ENCODE results near the gene SMTNL2. TPM values are rescaled to one million over a fixed set of nuclear protein-coding genes. Genes with fewer than 3 reads are reported as not detected.
"Not testable (repeated sequence)": the region's sequence is repeated elsewhere in the genome, so short reads cannot be mapped to it uniquely, and the experiment has no call there.

Gene SMTNL2
- total RNA-seq, 1 donor from 2014 or later = 2.4 TPM

- DNase-seq (ENCODE audit: low spot score) = no peak
Observed at GRCh38 chr17:4602041-4602440, 17.7 kb downstream of the SMTNL2 start.

GRCh38 chr17:4604111-4604644, 19.8 kb downstream of the SMTNL2 start:
- peak; percentile 55 for DNase-seq (ENCODE audit: low spot score)

GRCh38 chr17:4604736-4605135, 20.4 kb downstream of the SMTNL2 start:
- DNase-seq (ENCODE audit: low spot score) = not testable (repeated sequence)

- no peak for DNase-seq (ENCODE audit: low spot score)
Observed at GRCh38 chr17:4605826-4606225, 21.5 kb downstream of the SMTNL2 start.

GRCh38 chr17:4607261-4607741, 23.0 kb downstream of the SMTNL2 start:
- DNase-seq (ENCODE audit: low spot score) = no peak

GRCh38 chr17:4607773-4608187, 23.5 kb downstream of the SMTNL2 start:
- DNase-seq (ENCODE audit: low spot score) = peak; percentile 71

- DNase-seq (ENCODE audit: low spot score) = no peak
Observed at GRCh38 chr17:4609761-4610160, 25.4 kb downstream of the SMTNL2 start.

GRCh38 chr17:4610162-4610561, 25.8 kb downstream of the SMTNL2 start:
- no peak for DNase-seq (ENCODE audit: low spot score)

- DNase-seq (ENCODE audit: low spot score) = no peak
Observed at GRCh38 chr17:4610656-4611055, 26.3 kb downstream of the SMTNL2 start.

GRCh38 chr17:4616476-4616875, 32.1 kb downstream of the SMTNL2 start:
- no peak for DNase-seq (ENCODE audit: low spot score)

GRCh38 chr17:4617090-4617489, 32.8 kb downstream of the SMTNL2 start:
- no peak for DNase-seq (ENCODE audit: low spot score)

- no peak for DNase-seq (ENCODE audit: low spot score)
Observed at GRCh38 chr17:4617590-4618351, 33.4 kb downstream of the SMTNL2 start.

- no peak for DNase-seq (ENCODE audit: low spot score)
Observed at GRCh38 chr17:4620531-4621101, 36.3 kb downstream of the SMTNL2 start.

- DNase-seq (ENCODE audit: low spot score) = no peak
Observed at GRCh38 chr17:4622375-4622774, 38.0 kb downstream of the SMTNL2 start.

GRCh38 chr17:4623249-4623648, 38.9 kb downstream of the SMTNL2 start:
- no peak for DNase-seq (ENCODE audit: low spot score)

- not testable (repeated sequence) for DNase-seq (ENCODE audit: low spot score)
Observed at GRCh38 chr17:4624451-4624911, 40.2 kb downstream of the SMTNL2 start.

GRCh38 chr17:4625181-4625617, 40.9 kb downstream of the SMTNL2 start:
- no peak for DNase-seq (ENCODE audit: low spot score)

- no peak for DNase-seq (ENCODE audit: low spot score)
Observed at GRCh38 chr17:4626734-4627256, 42.5 kb downstream of the SMTNL2 start.

GRCh38 chr17:4631431-4631830, 47.1 kb downstream of the SMTNL2 start:
- DNase-seq (ENCODE audit: low spot score) = no peak

- DNase-seq (ENCODE audit: low spot score) = no peak
Observed at GRCh38 chr17:4631836-4632580, 47.7 kb downstream of the SMTNL2 start.

GRCh38 chr17:4632581-4632920, 48.2 kb downstream of the SMTNL2 start:
- DNase-seq (ENCODE audit: low spot score) = no peak

- no peak for DNase-seq (ENCODE audit: low spot score)
Observed at GRCh38 chr17:4633643-4634042, 49.3 kb downstream of the SMTNL2 start.

Data from mucosa of gallbladder (tissue), 1 donor.